HG03521 (cell line): ENCODE data around the gene ZACN.

Experiments
- ATAC-seq: cut with Tn5 transposase; IDR thresholded peaks from one replicate; pipeline ENCODE4 v1.9.1; 2021; ENCODE audit warnings: mild to moderate bottlenecking, moderate library complexity; ENCODE audit not compliant: unreplicated experiment

ZACN gene

GRCh38 chr17:76095943-76096342, 17.0 kb downstream of the ZACN start:
- ATAC-seq = no peak

GRCh38 chr17:76097716-76098295, 18.8 kb downstream of the ZACN start:
- ATAC-seq = no peak

- ATAC-seq = no peak
These were observed 23.9 kb downstream of the ZACN start for GRCh38 chr17:76102944-76103273.

- peak; percentile 82 for ATAC-seq
These were observed 24.5 kb downstream of the ZACN start, which contains the start of gene EXOC7 for GRCh38 chr17:76103274-76104139. Gene EXOC7, minus strand, starts transcription at chr17:76103787. Its CDS starts 95 bp downstream, at chr17:76103692.

- no peak for ATAC-seq
These were observed 25.3 kb downstream of the ZACN start for GRCh38 chr17:76104140-76104895.

- no peak for ATAC-seq
These were observed 25.9 kb downstream of the ZACN start for GRCh38 chr17:76104896-76105231.

GRCh38 chr17:76106703-76107102, 27.7 kb downstream of the ZACN start:
- no peak for ATAC-seq

- no peak for ATAC-seq
These were observed 28.5 kb downstream of the ZACN start for GRCh38 chr17:76107509-76107908.

- no peak for ATAC-seq
These were observed 33.0 kb downstream of the ZACN start for GRCh38 chr17:76111956-76112355.

- no peak for ATAC-seq
These were observed 36.3 kb downstream of the ZACN start for GRCh38 chr17:76115138-76115754.

GRCh38 chr17:76119409-76120371, 40.7 kb downstream of the ZACN start:
- ATAC-seq = no peak

- no peak for ATAC-seq
These were observed 41.7 kb downstream of the ZACN start for GRCh38 chr17:76120658-76121008.

GRCh38 chr17:76121932-76122430, 43.0 kb downstream of the ZACN start:
- no peak for ATAC-seq

- ATAC-seq = no peak
These were observed 43.6 kb downstream of the ZACN start for GRCh38 chr17:76122431-76123190.

- no peak for ATAC-seq
These were observed 44.2 kb downstream of the ZACN start for GRCh38 chr17:76123191-76123499.

GRCh38 chr17:76123749-76124581, 45.0 kb downstream of the ZACN start:
- no peak for ATAC-seq

- no peak for ATAC-seq
These were observed 45.8 kb downstream of the ZACN start for GRCh38 chr17:76124582-76125390.

GRCh38 chr17:76125391-76125675, 46.4 kb downstream of the ZACN start:
- no peak for ATAC-seq
